Prostate gland (tissue), 2 donors: ENCODE measurements around the gene CCDC121.

Source experiments
- CTCF ChIP-seq, 4 experiments: fragments of 200-600 bp in 2 of 4; fragments of 450-650 bp in 2 of 4; sonication (generic) in 2 of 4; IDR thresholded peaks; 1 replicate in 3 of 4; 2 replicates in 1 of 4; pipeline ENCODE4 v1.5.1; 2016 to 2019; ENCODE audit warnings: antibody characterized with exemption in 4 of 4, mild to moderate bottlenecking in 2 of 4, moderate library complexity in 2 of 4
- POLR2A ChIP-seq: fragments of 450-650 bp; IDR thresholded peaks from one replicate; pipeline ENCODE4 v1.6.1; 2016; ENCODE audit warnings: antibody characterized with exemption, mild to moderate bottlenecking
- POLR2AphosphoS5 ChIP-seq: sonication (generic); formaldehyde crosslinking; IDR thresholded peaks from one replicate; pipeline ENCODE4 v1.6.1; 2017; ENCODE audit warnings: antibody characterized with exemption

DNA sequence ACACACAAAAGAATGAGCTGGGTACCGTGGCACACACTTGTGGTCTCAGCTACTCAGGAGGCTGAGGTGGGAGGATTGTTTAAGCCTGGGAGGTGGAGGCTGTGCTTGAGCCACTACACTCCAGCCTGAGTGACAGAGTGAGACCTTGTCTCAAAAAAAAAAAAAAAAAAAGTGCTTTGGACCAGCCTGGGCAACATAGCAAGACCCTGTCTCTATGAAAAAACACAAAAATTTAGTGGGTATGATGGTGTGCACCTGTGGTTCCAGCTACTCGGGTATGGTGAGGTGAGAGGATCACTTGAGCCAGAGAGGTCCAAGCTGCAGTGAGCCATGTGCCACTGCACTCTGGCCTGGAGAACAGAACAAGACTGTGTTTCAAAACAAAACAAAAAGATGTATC lies 35.6 kb downstream of the CCDC121 start:
- TF ChIP-seq CTCF (IDR thresholded peaks at IDR 0.05) (no peak), POLR2A (no peak), POLR2AphosphoS5 (no peak)
